HEK293T (cell line): Measurements from ENCODE around the gene TPCN1.

ENCODE experiments used
- ARNT ChIP-seq: fragments of 450-650 bp; IDR thresholded peaks from 2 replicates; pipeline ENCODE4 v1.6.1; 2017; ENCODE audit warnings: mild to moderate bottlenecking
- BHLHE40 ChIP-seq: fragments of 450-650 bp; IDR thresholded peaks from 2 replicates; pipeline ENCODE4 v1.6.1; 2016; ENCODE audit warnings: mild to moderate bottlenecking, moderate library complexity, borderline replicate concordance
- CTBP1 ChIP-seq: fragments of 450-650 bp; IDR thresholded peaks from 2 replicates; pipeline ENCODE4 v1.6.1; 2016; ENCODE audit warnings: borderline replicate concordance
- ELF4 ChIP-seq: fragments of 450-650 bp; IDR thresholded peaks from 2 replicates; pipeline ENCODE4 v1.6.1; 2017; ENCODE audit warnings: antibody characterized with exemption
- FOXA1 ChIP-seq: fragments of 450-650 bp; IDR thresholded peaks from 2 replicates; pipeline ENCODE4 v1.6.1; 2016; ENCODE audit warnings: mild to moderate bottlenecking
- FOXM1 ChIP-seq: fragments of 450-650 bp; IDR thresholded peaks from 2 replicates; pipeline ENCODE4 v1.6.1; 2017; ENCODE audit warnings: mild to moderate bottlenecking, borderline replicate concordance
- HDGF ChIP-seq: fragments of 450-650 bp; IDR thresholded peaks from 2 replicates; pipeline ENCODE4 v1.6.1; 2017; ENCODE audit warnings: antibody characterized with exemption, borderline replicate concordance
- L3MBTL2 ChIP-seq: fragments of 450-650 bp; conservative IDR thresholded peaks from 2 replicates; pipeline ENCODE4 v1.6.1; 2016; ENCODE audit warnings: mild to moderate bottlenecking
- LEF1 ChIP-seq: fragments of 450-650 bp; IDR thresholded peaks from 2 replicates; pipeline ENCODE4 v1.6.1; 2017; ENCODE audit warnings: mild to moderate bottlenecking, borderline replicate concordance
- NFRKB ChIP-seq: fragments of 450-650 bp; IDR thresholded peaks from 2 replicates; pipeline ENCODE4 v1.6.1; 2016; ENCODE audit warnings: mild to moderate bottlenecking, moderate library complexity
- SP1 ChIP-seq: fragments of 450-650 bp; IDR thresholded peaks from 2 replicates; pipeline ENCODE4 v1.6.1; 2017
- SUZ12 ChIP-seq: fragments of 450-650 bp; IDR thresholded peaks from 2 replicates; pipeline ENCODE4 v1.6.1; 2016; ENCODE audit warnings: mild to moderate bottlenecking
- TARDBP ChIP-seq: fragments of 450-650 bp; IDR thresholded peaks from 2 replicates; pipeline ENCODE4 v1.6.1; 2016
- ZNF384 ChIP-seq: fragments of 450-650 bp; IDR thresholded peaks from 2 replicates; pipeline ENCODE4 v1.6.1; 2016

DNA sequence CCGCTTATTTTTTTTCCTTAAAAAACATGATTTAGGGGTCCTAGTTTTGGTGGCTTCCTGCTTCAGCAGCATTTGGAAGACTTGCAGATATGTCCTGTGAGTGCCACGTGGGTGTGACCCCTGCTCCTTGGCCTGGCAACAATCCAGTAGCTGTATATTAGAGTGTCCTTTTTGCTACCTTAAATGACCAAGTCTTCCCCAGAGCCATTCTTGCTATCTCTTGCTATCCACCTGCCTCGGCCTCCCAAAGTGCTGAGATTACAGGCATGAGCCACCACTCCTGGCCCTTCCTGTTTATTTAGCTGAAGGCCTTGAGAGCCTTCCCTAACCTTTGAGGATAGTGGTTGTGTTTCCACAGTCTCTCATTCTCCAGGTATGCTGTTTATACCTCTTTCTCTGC, 17.0 kb downstream of the TPCN1 start:
- TF ChIP-seq FOXA1 (no peak), HDGF (no peak), LEF1 (no peak), FOXM1 (no peak), CTBP1 (no peak), SP1 (no peak), TARDBP (no peak), ELF4 (no peak), ARNT (no peak), ZNF384 (no peak), NFRKB (no peak), BHLHE40 (no peak), L3MBTL2 (no peak), SUZ12 (no peak)
